ENCODE measurements around the gene MICU1. TPM values are rescaled to one million over a fixed set of nuclear protein-coding genes. Genes with fewer than 3 reads are reported as not detected.

The MICU1 gene
- total RNA-seq, 1 donor from 2014 or later, result 37.4 TPM

- Histone ChIP-seq H3K4me3 (no peak overlapping the region), H3K27ac (replicated peaks) (no peak overlapping the region), H3K36me3 (no peaks in the 10 kb centered on the region), H3K9me3 (replicated peaks) (no peaks in the 10 kb centered on the region), H3K27me3 (ENCODE audit: low read depth) (no peaks in the 10 kb centered on the region), H3K4me1 (peaks cover 68% of the 10 kb centered on the region)
- TF ChIP-seq CTCF (IDR thresholded peaks at IDR 0.05; ENCODE audit: borderline replicate concordance), result no peak
- intact Hi-C loops (cut with micrococcal nuclease), result loop anchor here (10.0 kb wide), 1 partner anchor 48 kb away; the partner anchor contains the start of gene DDIT4
- DNase-seq, result no peak
These were observed 303.4 kb downstream of the MICU1 start for GRCh38 chr10:72322280-72323058.

- Histone ChIP-seq H3K36me3 (no peaks in the 10 kb centered on the region), H3K4me3 (no peak overlapping the region), H3K4me1 (peaks cover 68% of the 10 kb centered on the region), H3K27ac (replicated peaks) (no peak overlapping the region), H3K9me3 (replicated peaks) (no peaks in the 10 kb centered on the region), H3K27me3 (ENCODE audit: low read depth) (no peaks in the 10 kb centered on the region)
- intact Hi-C loops (cut with micrococcal nuclease), result loop anchor here (10.0 kb wide), 1 partner anchor 47 kb away; the partner anchor contains the start of gene DDIT4
- no peak for DNase-seq
- no peak for TF ChIP-seq CTCF (IDR thresholded peaks at IDR 0.05; ENCODE audit: borderline replicate concordance)
These were observed 303.9 kb downstream of the MICU1 start for GRCh38 chr10:72322030-72322279.

- no peak for DNase-seq
- H3K27me3 ChIP-seq (ENCODE audit: low read depth), result no peaks in the 10 kb centered on the region
- no peak for TF ChIP-seq CTCF (IDR thresholded peaks at IDR 0.05; ENCODE audit: borderline replicate concordance)
- H3K4me3 ChIP-seq, result no peak overlapping the region
- H3K9me3 ChIP-seq (replicated peaks), result no peaks in the 10 kb centered on the region
- intact Hi-C loops (cut with micrococcal nuclease), result loop anchor here (10.0 kb wide), 1 partner anchor 47 kb away; the partner anchor contains the start of gene DDIT4
- H3K4me1 ChIP-seq, result peaks cover 70% of the 10 kb centered on the region
- no peaks in the 10 kb centered on the region for H3K36me3 ChIP-seq
- peak overlapping the region; percentile 91 for H3K27ac ChIP-seq (replicated peaks)
These were observed 304.4 kb downstream of the MICU1 start for GRCh38 chr10:72321248-72322029.

- H3K36me3 ChIP-seq, result no peaks in the 10 kb centered on the region
- TF ChIP-seq CTCF (IDR thresholded peaks at IDR 0.05; ENCODE audit: borderline replicate concordance), result no peak
- peak; percentile 64 for DNase-seq
- H3K4me3 ChIP-seq, result peak overlapping the region; percentile 65
- no peaks in the 10 kb centered on the region for H3K9me3 ChIP-seq (replicated peaks)
- H3K4me1 ChIP-seq, result peaks cover 72% of the 10 kb centered on the region
- intact Hi-C loops (cut with micrococcal nuclease), result loop anchor here (10.0 kb wide), 1 partner anchor 46 kb away; the partner anchor contains the start of gene DDIT4
- no peaks in the 10 kb centered on the region for H3K27me3 ChIP-seq (ENCODE audit: low read depth)
- H3K27ac ChIP-seq (replicated peaks), result peak overlapping the region; percentile 91
These were observed 305.1 kb downstream of the MICU1 start for GRCh38 chr10:72320676-72321247.

GRCh38 chr10:72319416-72320254 is 306.2 kb downstream of the MICU1 start:
- Histone ChIP-seq H3K4me3 (peak overlapping the region; percentile 65), H3K36me3 (no peaks in the 10 kb centered on the region), H3K27ac (replicated peaks) (peak overlapping the region; percentile 91), H3K4me1 (peaks cover 72% of the 10 kb centered on the region), H3K27me3 (ENCODE audit: low read depth) (no peaks in the 10 kb centered on the region), H3K9me3 (replicated peaks) (no peaks in the 10 kb centered on the region)
- intact Hi-C loops (cut with micrococcal nuclease), result loop anchor here (10.0 kb wide), 1 partner anchor 45 kb away; the partner anchor contains the start of gene DDIT4
- TF ChIP-seq CTCF (IDR thresholded peaks at IDR 0.05; ENCODE audit: borderline replicate concordance), result no peak
- DNase-seq, result peak; percentile 95
